Activated CD4-positive, alpha-beta T cell treated with anti-CD3 and anti-CD28 coated beads, Interleukin-2, amount 10 ng/mL, durations not matched to agents 24 days and 14 days (primary cell): ENCODE results near the gene MED6. TPM values are rescaled to one million over a fixed set of nuclear protein-coding genes. Genes with fewer than 3 reads are reported as not detected.

ENCODE experiments used
- DNase-seq: peaks from one replicate; pipeline ENCODE4 v3.0.0; 2022
- H3K27ac Mint-ChIP-seq: one replicate; pipeline ENCODE4 v1.8.0; 2022; ENCODE audit warnings: mild to moderate bottlenecking, mixed read lengths
- H3K27me3 Mint-ChIP-seq: one replicate; pipeline ENCODE4 v1.8.0; 2022; ENCODE audit warnings: mixed read lengths
- H3K36me3 Mint-ChIP-seq: one replicate; pipeline ENCODE4 v1.8.0; 2022; ENCODE audit warnings: low read depth, mild to moderate bottlenecking, mixed read lengths
- H3K4me1 Mint-ChIP-seq: one replicate; pipeline ENCODE4 v1.8.0; 2021; ENCODE audit warnings: mixed read lengths
- H3K4me3 Mint-ChIP-seq: one replicate; pipeline ENCODE4 v1.8.0; 2022; ENCODE audit warnings: mild to moderate bottlenecking, moderate library complexity, mixed read lengths
- H3K9me3 Mint-ChIP-seq: one replicate; pipeline ENCODE4 v1.8.0; 2021; ENCODE audit warnings: mixed read lengths
- intact Hi-C: fragments of 100-400 bp; cut with micrococcal nuclease; formaldehyde crosslinking; loops from one replicate; pipeline ENCODE4 v1.15.1; 2023
- total RNA-seq: library from RNA; stranded (reverse); gene quantifications from 2 replicates; pipeline ENCODE4 v1.2.3, GENCODE V29; 2022

The MED6 gene
- total RNA-seq, 1 donor from 2014 or later = 59.7 TPM

GRCh38 chr14:70624972-70625371 is 24.5 kb upstream of the MED6 start:
- DNase-seq = no peak
- H3K27ac Mint-ChIP-seq = no peak overlapping the region
- H3K4me1 Mint-ChIP-seq = no peaks in the 10 kb centered on the region
- intact Hi-C loops = no loop called here
- H3K36me3 Mint-ChIP-seq = peaks cover 3% of the 10 kb centered on the region
- peaks cover 6% of the 10 kb centered on the region for H3K27me3 Mint-ChIP-seq
- no peak overlapping the region for H3K4me3 Mint-ChIP-seq
- H3K9me3 Mint-ChIP-seq = peaks cover 14% of the 10 kb centered on the region

GRCh38 chr14:70622111-70622712 is 21.8 kb upstream of the MED6 start:
- H3K27me3 Mint-ChIP-seq = peaks cover 16% of the 10 kb centered on the region

GRCh38 chr14:70619708-70620107 is 19.3 kb upstream of the MED6 start:
- intact Hi-C loops = no loop called here
- no peak for DNase-seq
- Mint-ChIP-seq H3K9me3 (no peaks in the 10 kb centered on the region), H3K4me3 (no peak overlapping the region), H3K36me3 (no peaks in the 10 kb centered on the region), H3K27ac (no peak overlapping the region), H3K27me3 (peaks cover 20% of the 10 kb centered on the region), H3K4me1 (no peaks in the 10 kb centered on the region)

More at GRCh38 chr14:70622111-70622712, 21.8 kb upstream of the MED6 start:
- H3K27ac Mint-ChIP-seq = no peak overlapping the region
- H3K9me3 Mint-ChIP-seq = peaks cover 14% of the 10 kb centered on the region
- intact Hi-C loops = loop anchor here (1.0 to 2.0 kb wide), 3 partner anchors 92 to 351 kb away; no protein-coding TSS in a partner anchor
- no peak overlapping the region for H3K4me3 Mint-ChIP-seq
- peak; percentile 89 for DNase-seq
- peaks cover 3% of the 10 kb centered on the region for H3K36me3 Mint-ChIP-seq
- no peaks in the 10 kb centered on the region for H3K4me1 Mint-ChIP-seq

DNA sequence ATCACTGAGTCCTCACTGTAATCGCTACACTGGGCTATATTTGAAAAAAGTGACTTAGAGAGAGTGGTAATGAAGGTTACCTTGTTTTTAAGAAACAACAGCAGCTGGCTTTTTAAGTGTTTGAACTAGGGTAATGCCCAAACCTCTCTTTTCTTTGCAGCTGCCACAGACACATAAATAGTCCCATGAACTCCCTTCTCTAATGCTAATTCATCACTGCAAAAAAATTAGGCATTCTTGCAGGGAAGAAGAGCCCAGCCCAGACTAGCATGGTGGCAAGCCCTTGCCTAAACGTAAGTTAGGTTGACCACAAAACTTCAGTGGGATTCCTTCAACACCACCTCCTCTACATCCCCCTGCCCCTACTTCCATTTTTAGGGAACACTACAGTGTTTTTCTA is 17.9 kb upstream of the MED6 start:
- Mint-ChIP-seq H3K4me1 (no peaks in the 10 kb centered on the region), H3K4me3 (no peak overlapping the region), H3K36me3 (no peaks in the 10 kb centered on the region), H3K9me3 (no peaks in the 10 kb centered on the region), H3K27ac (no peak overlapping the region), H3K27me3 (peaks cover 23% of the 10 kb centered on the region)
- intact Hi-C loops = no loop called here
- DNase-seq = no peak

DNA sequence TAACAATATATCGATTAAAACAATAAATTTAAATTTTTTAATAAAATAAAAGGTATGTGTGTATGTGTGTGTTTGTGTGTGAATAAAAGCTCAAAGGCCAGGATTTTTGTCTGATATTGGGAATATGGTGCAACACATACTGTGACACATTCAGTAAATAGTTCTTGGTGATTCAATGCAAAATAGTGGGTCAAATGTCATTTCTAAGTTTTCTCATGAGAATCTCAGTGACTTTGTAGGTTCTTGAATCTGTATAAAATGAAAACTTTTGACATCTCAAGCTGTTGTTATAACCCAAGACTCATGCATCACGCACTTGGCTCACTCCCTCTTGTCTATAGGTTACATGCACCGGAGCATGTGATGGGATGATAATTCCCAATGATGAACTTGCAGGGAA is 16.2 kb upstream of the MED6 start:
- H3K9me3 Mint-ChIP-seq = no peaks in the 10 kb centered on the region
- no peak for DNase-seq
- H3K4me1 Mint-ChIP-seq = no peaks in the 10 kb centered on the region
- intact Hi-C loops = no loop called here
- H3K4me3 Mint-ChIP-seq = no peak overlapping the region
- H3K27ac Mint-ChIP-seq = no peak overlapping the region
- H3K27me3 Mint-ChIP-seq = peaks cover 19% of the 10 kb centered on the region
- no peaks in the 10 kb centered on the region for H3K36me3 Mint-ChIP-seq

DNA sequence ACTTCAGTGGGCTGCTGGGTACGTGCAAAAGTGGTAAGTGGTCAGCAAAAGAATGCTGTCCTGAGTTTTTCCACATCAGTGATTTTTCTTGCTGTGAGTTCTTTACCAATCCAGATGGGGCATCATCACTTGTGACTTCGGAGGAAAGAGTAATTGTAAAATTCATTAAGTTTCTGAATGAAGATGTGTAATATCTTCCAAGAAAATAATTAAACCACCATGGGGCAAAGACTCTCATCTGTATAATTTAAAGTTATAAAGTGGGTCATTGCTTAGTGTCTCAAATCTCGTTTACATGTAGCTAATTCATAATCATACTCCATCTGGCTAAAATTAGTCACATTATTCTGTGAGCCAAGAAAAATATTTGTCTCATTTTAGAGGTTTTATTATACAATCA is 10.8 kb upstream of the MED6 start:
- Mint-ChIP-seq H3K36me3 (no peaks in the 10 kb centered on the region), H3K9me3 (no peaks in the 10 kb centered on the region), H3K4me3 (no peak overlapping the region), H3K4me1 (no peaks in the 10 kb centered on the region), H3K27me3 (peaks cover 22% of the 10 kb centered on the region), H3K27ac (no peak overlapping the region)
- DNase-seq = no peak
- intact Hi-C loops = no loop called here

GRCh38 chr14:70602254-70602653 is 1.8 kb upstream of the MED6 start:
- Mint-ChIP-seq H3K27me3 (peaks cover 25% of the 10 kb centered on the region), H3K4me1 (peaks cover 20% of the 10 kb centered on the region), H3K36me3 (no peaks in the 10 kb centered on the region), H3K9me3 (no peaks in the 10 kb centered on the region), H3K4me3 (no peak overlapping the region), H3K27ac (no peak overlapping the region)
- intact Hi-C loops = loop anchor here (5.0 kb wide), 1 partner anchor 205 kb away; the partner anchor contains the start of gene MAP3K9
- no peak for DNase-seq

DNA sequence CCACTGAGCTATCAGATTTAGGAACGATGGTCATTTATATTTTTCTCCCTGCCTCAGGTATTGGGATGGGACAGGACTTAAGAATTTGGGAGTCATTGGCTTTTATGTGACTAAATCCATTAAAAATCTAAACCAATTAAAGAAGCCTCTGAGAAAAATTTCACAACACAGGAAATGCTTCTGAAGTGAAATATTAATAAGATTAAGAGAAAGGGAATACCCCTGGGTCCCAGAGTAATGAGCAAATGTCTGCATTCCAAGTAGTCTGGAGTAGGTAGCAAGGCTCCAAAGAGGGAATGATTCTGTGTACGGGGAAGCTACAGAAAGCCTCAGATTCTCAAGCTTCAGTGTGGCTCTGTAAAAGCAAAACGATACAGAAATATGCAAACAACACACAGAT is 707 bp upstream of the MED6 start:
- intact Hi-C loops = loop anchor here (2.0 to 5.0 kb wide), 3 partner anchors 42 to 206 kb away; partner anchors contain the start of gene MAP3K9
- peak overlapping the region; percentile 96 for H3K4me3 Mint-ChIP-seq
- peaks cover 2% of the 10 kb centered on the region for H3K36me3 Mint-ChIP-seq
- H3K27ac Mint-ChIP-seq = peak overlapping the region; percentile 94
- DNase-seq = no peak
- H3K4me1 Mint-ChIP-seq = peaks cover 20% of the 10 kb centered on the region
- no peaks in the 10 kb centered on the region for H3K9me3 Mint-ChIP-seq
- H3K27me3 Mint-ChIP-seq = peaks cover 18% of the 10 kb centered on the region

GRCh38 chr14:70599345-70599744 is 1.1 kb downstream of the MED6 start:
- intact Hi-C loops = no loop called here

GRCh38 chr14:70597731-70598130 is 2.7 kb downstream of the MED6 start:
- intact Hi-C loops = no loop called here
- Mint-ChIP-seq H3K4me3 (no peak overlapping the region), H3K27me3 (peaks cover 4% of the 10 kb centered on the region), H3K27ac (no peak overlapping the region), H3K4me1 (peaks cover 20% of the 10 kb centered on the region), H3K36me3 (peaks cover 22% of the 10 kb centered on the region), H3K9me3 (no peaks in the 10 kb centered on the region)
- no peak for DNase-seq

More at GRCh38 chr14:70599345-70599744, 1.1 kb downstream of the MED6 start:
- peak overlapping the region; percentile 96 for H3K4me3 Mint-ChIP-seq
- H3K4me1 Mint-ChIP-seq = peaks cover 20% of the 10 kb centered on the region
- H3K36me3 Mint-ChIP-seq = peaks cover 13% of the 10 kb centered on the region
- H3K27me3 Mint-ChIP-seq = peaks cover 11% of the 10 kb centered on the region
- no peaks in the 10 kb centered on the region for H3K9me3 Mint-ChIP-seq
- no peak overlapping the region for H3K27ac Mint-ChIP-seq
- DNase-seq = no peak

- peaks cover 11% of the 10 kb centered on the region for H3K4me1 Mint-ChIP-seq
- no peak for DNase-seq
- intact Hi-C loops = no loop called here
- H3K27ac Mint-ChIP-seq = no peak overlapping the region
- no peak overlapping the region for H3K4me3 Mint-ChIP-seq
- no peaks in the 10 kb centered on the region for H3K9me3 Mint-ChIP-seq
- H3K27me3 Mint-ChIP-seq = no peaks in the 10 kb centered on the region
- H3K36me3 Mint-ChIP-seq = peaks cover 34% of the 10 kb centered on the region
Observed at GRCh38 chr14:70595443-70596185, 4.8 kb downstream of the MED6 start.

DNA sequence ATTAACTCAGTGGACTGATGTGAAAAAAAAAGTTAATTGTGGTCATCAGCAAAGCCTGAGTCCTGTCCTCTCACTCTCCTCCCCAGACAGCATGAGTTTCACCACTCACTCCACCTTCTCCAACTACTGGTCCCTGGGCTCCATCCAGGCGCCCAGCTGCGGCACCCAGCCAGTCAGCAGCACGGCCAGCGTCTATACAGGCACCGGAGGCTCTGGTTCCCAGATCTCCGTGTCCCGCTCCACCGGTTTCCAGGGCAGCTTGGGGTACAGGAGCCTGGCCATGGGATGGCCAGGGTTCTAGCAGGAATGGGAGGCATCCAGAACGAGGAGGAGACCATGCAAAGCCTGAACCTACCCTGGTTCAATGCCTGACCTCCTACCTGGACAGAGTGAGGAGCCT is 6.0 kb downstream of the MED6 start:
- Mint-ChIP-seq H3K4me3 (no peak overlapping the region), H3K9me3 (no peaks in the 10 kb centered on the region), H3K27ac (no peak overlapping the region), H3K27me3 (no peaks in the 10 kb centered on the region), H3K4me1 (peaks cover 7% of the 10 kb centered on the region), H3K36me3 (peaks cover 42% of the 10 kb centered on the region)
- no peak for DNase-seq
- intact Hi-C loops = no loop called here

DNA sequence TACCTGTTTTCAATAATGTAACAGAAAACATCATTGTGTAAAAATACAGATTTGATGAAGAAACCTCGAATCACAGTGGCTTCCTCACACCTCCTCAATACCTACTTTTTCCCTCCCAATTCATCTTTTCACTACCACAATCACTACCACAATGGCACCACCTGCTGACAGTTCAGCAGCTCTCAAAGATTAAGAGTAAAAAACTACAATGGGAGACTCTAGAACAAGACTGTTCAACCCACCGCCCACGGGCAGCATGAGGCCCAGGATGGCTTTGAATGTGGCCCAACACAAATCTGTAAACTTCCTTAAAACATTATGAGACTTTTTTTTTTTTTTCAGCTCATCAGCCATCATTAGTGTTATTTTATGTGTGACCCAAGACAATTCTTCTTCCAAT is 15.2 kb downstream of the MED6 start:
- Mint-ChIP-seq H3K4me3 (no peak overlapping the region), H3K9me3 (no peaks in the 10 kb centered on the region), H3K27ac (no peak overlapping the region), H3K27me3 (no peaks in the 10 kb centered on the region), H3K4me1 (peaks cover 8% of the 10 kb centered on the region), H3K36me3 (peaks cover 59% of the 10 kb centered on the region)
- no peak for DNase-seq
- intact Hi-C loops = no loop called here

- no peak for DNase-seq
- Mint-ChIP-seq H3K4me1 (no peaks in the 10 kb centered on the region), H3K4me3 (no peak overlapping the region), H3K27ac (no peak overlapping the region), H3K36me3 (peaks cover 46% of the 10 kb centered on the region), H3K27me3 (no peaks in the 10 kb centered on the region), H3K9me3 (peaks cover 15% of the 10 kb centered on the region)
- intact Hi-C loops = no loop called here
Observed at GRCh38 chr14:70576891-70577290, 23.6 kb downstream of the MED6 start.
